ENCODE measurements around the gene HDAC4. TPM values are rescaled to one million over a fixed set of nuclear protein-coding genes. Genes with fewer than 3 reads are reported as not detected.

Gene HDAC4
- total RNA-seq, 1 experiment from 2014 or later, result 32.0 TPM

DNA sequence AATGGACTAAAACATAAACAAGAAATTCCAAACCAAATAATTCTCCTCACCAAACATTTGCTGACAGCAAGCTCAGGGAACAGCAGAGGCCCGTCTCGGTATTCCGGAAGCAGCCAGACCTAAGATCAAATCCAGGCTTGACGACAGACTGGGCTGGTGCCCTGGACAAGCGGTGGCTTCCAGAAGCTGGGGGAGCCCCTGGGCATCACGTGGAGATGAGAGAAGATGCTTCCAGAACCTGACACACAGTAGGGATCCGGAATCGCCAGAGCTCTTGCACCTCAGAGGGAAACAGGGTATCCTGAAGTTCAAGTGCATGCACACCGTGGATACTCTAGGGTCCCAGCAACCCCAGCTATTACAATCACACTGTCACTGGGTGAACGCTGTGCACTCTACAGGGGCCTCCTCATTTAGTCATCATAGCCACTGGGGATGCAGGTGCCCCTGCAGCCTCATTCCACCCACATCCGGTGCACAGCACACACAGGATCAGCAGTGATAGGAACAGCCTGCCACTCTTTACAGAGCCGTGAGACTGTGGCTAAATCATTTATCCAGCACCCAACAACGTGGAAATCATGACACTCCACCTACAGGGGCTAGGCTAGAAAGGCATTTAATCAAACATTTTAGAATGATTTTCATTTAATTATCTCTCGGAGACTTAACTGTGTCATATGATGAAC, 102.6 kb downstream of the HDAC4 start:
- peaks cover 5% of the 10 kb centered on the region; the same call in 1 of the 2 replicates for H3K79me2 ChIP-seq (ENCODE audit: insufficient read depth, low read length)
- H3K27me3 ChIP-seq (ENCODE audit: insufficient read depth, low read length), result no peaks in the 10 kb centered on the region
- no peak overlapping the region for H2BK20ac ChIP-seq (ENCODE audit: low read depth, low read length, poor library complexity, severe bottlenecking)
- no peaks in the 10 kb centered on the region; a peak in 1 of 5 replicates for H3K9me3 Mint-ChIP-seq
- 0 out of 7 replicates have a peak, but pooled peaks cover 0 to 2% (median 0%) of the 10 kb centered on the region in 3 experiments for H3K36me3 Mint-ChIP-seq (ENCODE audit: insufficient read depth in 1 of 3, low read depth in 3 of 3)
- no peak overlapping the region for H4K91ac ChIP-seq (ENCODE audit: insufficient read length, low read depth, low read length)
- H2AK5ac ChIP-seq (ENCODE audit: insufficient read length, low read length), result no peak overlapping the region
- no peaks in the 10 kb centered on the region for H3K9me3 ChIP-seq (ENCODE audit: control insufficient read depth, low read depth, low read length)
- no peak overlapping the region for H3K27ac ChIP-seq (ENCODE audit: insufficient read length, low read depth, low read length)
- no peak overlapping the region for H3T11ph ChIP-seq (ENCODE audit: low read length)
- no peak overlapping the region for H3K23ac ChIP-seq (ENCODE audit: insufficient read length, low read depth, low read length)
- H3K14ac ChIP-seq (ENCODE audit: insufficient read depth, low read length), result no peak overlapping the region
- no peaks in the 10 kb centered on the region for H3K23me2 ChIP-seq (ENCODE audit: insufficient read length, low read depth, low read length, poor library complexity, severe bottlenecking)
- H3K27ac Mint-ChIP-seq, result peak overlapping the region in 2 of 3 experiments; percentile 24 to 60; a peak in 1 of 7 replicates
- no peak overlapping the region for H2BK15ac ChIP-seq (ENCODE audit: low read depth, low read length)
- peaks cover 58 to 63% of the 10 kb centered on the region in 2 experiments for H3K4me1 Mint-ChIP-seq
- H3K4me3 Mint-ChIP-seq, result no peak overlapping the region
- no peak overlapping the region for H3K9ac ChIP-seq (ENCODE audit: extremely low read depth, insufficient read length, low read length)
- H2BK5ac ChIP-seq (ENCODE audit: insufficient read length, low read length), result no peak overlapping the region
- H3K4me2 ChIP-seq (ENCODE audit: insufficient read depth, insufficient read length, low read length), result no peak overlapping the region
- no peak for DNase-seq
- peaks cover 7% of the 10 kb centered on the region; the same call in 1 of the 2 replicates for H3K4me1 ChIP-seq (ENCODE audit: insufficient read depth, low read length)
- H3K79me1 ChIP-seq (ENCODE audit: insufficient read depth, low read depth, low read length, poor library complexity, severe bottlenecking), result no peaks in the 10 kb centered on the region
- no peak overlapping the region for H4K5ac ChIP-seq (ENCODE audit: insufficient read length, low read depth, low read length)
- no peak overlapping the region for H3K4ac ChIP-seq (ENCODE audit: low read depth, low read length)
- H2AFZ ChIP-seq (ENCODE audit: low read length), result no peak overlapping the region
- H4K8ac ChIP-seq (replicated peaks; ENCODE audit: insufficient read length, low read depth, low read length), result no peak overlapping the region
- H2BK120ac ChIP-seq (ENCODE audit: low read depth, low read length, poor library complexity, severe bottlenecking), result no peak overlapping the region
- H4K20me1 ChIP-seq (ENCODE audit: control insufficient read depth, insufficient read depth, insufficient read length), result no peaks in the 10 kb centered on the region
- H3K27me3 Mint-ChIP-seq (ENCODE audit: low read depth), result no peaks in the 10 kb centered on the region
- TF ChIP-seq, protein P1, sequence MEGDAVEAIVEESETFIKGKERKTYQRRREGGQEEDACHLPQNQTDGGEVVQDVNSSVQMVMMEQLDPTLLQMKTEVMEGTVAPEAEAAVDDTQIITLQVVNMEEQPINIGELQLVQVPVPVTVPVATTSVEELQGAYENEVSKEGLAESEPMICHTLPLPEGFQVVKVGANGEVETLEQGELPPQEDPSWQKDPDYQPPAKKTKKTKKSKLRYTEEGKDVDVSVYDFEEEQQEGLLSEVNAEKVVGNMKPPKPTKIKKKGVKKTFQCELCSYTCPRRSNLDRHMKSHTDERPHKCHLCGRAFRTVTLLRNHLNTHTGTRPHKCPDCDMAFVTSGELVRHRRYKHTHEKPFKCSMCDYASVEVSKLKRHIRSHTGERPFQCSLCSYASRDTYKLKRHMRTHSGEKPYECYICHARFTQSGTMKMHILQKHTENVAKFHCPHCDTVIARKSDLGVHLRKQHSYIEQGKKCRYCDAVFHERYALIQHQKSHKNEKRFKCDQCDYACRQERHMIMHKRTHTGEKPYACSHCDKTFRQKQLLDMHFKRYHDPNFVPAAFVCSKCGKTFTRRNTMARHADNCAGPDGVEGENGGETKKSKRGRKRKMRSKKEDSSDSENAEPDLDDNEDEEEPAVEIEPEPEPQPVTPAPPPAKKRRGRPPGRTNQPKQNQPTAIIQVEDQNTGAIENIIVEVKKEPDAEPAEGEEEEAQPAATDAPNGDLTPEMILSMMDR (conservative IDR thresholded peaks at IDR 0.05), result no peak
- H3K56ac ChIP-seq (ENCODE audit: insufficient read length, low read depth, low read length), result no peak overlapping the region
- no peak overlapping the region for H3K18ac ChIP-seq (ENCODE audit: insufficient read length, low read depth, low read length)
- H2BK12ac ChIP-seq (ENCODE audit: insufficient read length, low read depth, low read length), result no peak overlapping the region
- WGBS (ENCODE audit: extremely low coverage, insufficient read length, low lambda C conversion rate), result no CpG with 5 or more reads among the region's 14 CpGs
